GM12874 (cell line): ENCODE measurements around the gene SYNPO2.

Experiments
- TF ChIP-seq, protein P1 (sequence below): IDR thresholded peaks from 2 replicates; pipeline ENCODE4 v1.5.1; 2011; ENCODE audit warnings: low read depth, mild to moderate bottlenecking, control low read depth, low read length, moderate library complexity; ENCODE audit not compliant: insufficient read depth

SYNPO2 gene

GRCh38 chr4:118918388-118918787 lies 29.7 kb downstream of the SYNPO2 start:
- TF ChIP-seq, protein P1, sequence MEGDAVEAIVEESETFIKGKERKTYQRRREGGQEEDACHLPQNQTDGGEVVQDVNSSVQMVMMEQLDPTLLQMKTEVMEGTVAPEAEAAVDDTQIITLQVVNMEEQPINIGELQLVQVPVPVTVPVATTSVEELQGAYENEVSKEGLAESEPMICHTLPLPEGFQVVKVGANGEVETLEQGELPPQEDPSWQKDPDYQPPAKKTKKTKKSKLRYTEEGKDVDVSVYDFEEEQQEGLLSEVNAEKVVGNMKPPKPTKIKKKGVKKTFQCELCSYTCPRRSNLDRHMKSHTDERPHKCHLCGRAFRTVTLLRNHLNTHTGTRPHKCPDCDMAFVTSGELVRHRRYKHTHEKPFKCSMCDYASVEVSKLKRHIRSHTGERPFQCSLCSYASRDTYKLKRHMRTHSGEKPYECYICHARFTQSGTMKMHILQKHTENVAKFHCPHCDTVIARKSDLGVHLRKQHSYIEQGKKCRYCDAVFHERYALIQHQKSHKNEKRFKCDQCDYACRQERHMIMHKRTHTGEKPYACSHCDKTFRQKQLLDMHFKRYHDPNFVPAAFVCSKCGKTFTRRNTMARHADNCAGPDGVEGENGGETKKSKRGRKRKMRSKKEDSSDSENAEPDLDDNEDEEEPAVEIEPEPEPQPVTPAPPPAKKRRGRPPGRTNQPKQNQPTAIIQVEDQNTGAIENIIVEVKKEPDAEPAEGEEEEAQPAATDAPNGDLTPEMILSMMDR: no peak

- TF ChIP-seq, protein P1: no peak
These were observed 31.6 kb downstream of the SYNPO2 start for GRCh38 chr4:118920247-118920646.

- TF ChIP-seq, protein P1: no peak
These were observed 33.1 kb downstream of the SYNPO2 start for GRCh38 chr4:118921786-118922185.

DNA sequence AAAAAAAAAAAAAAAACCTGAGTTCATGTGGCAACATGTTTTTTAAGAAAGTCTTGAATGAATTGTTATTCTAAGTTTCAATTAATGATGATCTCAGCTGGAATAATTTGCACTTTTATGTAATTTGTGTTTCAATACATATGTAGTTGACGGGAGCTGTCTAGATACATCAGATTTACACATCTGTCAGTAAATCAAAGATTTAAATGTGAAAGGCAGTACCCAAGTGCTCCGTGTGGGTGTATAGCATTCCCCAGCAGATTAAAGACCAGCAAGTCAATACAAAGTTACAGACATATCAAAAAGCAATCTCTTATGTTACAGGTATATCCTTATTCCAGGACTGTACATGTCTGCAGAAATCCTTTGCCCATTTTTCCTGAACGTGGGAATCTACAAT lies 35.2 kb downstream of the SYNPO2 start:
- TF ChIP-seq, protein P1: no peak

DNA sequence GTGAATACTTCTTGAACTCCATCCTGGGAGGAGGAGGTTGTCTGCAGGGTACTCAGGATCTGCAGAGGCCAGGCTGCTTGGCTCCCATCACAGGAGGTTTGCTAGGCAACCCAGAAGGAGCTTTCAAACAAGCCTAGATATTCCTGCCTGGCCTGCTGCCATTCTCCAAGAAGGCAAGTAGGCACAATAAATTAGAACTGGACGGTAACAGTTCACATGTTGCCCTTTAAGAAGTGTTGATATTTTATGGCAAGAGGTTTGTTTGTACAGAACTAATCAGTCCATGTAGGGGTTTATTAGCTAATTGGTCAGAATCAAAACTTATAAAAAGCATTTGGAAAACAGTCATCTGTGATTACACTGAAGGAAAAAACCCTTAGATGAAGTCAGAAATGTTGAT lies 39.3 kb downstream of the SYNPO2 start:
- TF ChIP-seq, protein P1: no peak

- TF ChIP-seq, protein P1: no peak
These were observed 41.6 kb downstream of the SYNPO2 start for GRCh38 chr4:118930255-118930654.

DNA sequence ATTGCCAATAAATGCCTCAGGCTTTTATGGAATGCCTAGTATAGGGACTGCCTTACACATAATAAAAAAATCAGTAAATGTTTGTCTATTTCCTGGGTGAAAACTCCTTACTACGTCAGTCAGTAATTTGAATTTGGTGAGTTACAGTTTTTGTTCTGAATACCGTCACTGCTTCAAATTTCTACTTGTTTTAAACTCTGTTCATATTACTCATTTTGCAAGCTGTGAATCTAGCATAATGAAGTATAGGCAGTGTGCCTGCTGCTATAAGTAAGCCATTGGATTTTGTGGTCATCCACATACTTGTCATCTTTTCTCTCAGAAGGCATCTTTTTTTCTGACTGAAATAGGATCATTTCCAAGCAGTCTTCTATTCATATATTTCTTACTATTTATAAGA lies 43.1 kb downstream of the SYNPO2 start:
- TF ChIP-seq, protein P1: no peak

DNA sequence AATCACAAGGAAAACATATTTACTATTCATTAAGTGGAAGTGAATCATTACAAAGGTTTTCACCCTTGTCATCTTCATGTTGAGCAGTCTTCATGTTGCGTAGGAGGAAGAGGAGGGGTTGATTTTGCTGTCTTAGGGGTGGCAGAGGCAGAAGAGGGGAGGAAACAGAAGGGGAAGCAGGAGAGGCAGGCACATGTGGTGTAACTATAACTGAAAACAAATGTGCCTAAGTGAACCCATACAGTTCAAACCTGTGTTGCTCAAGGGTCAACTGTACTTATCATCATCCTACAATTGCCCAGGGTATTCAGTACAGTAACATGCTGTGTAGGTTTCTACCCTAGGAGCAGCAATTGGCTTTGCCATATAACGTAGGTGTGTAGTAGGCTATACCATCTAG lies 47.2 kb downstream of the SYNPO2 start:
- TF ChIP-seq, protein P1: no peak
